HG03108 (cell line): Measurements from ENCODE around the gene MTUS2.
"Not testable (repeated sequence)": the region's sequence is repeated elsewhere in the genome, so short reads cannot be mapped to it uniquely, and the experiment has no call there.

Experiments used
- ATAC-seq: cut with Tn5 transposase; IDR thresholded peaks from one replicate; pipeline ENCODE4 v1.9.1; 2021; ENCODE audit warnings: moderate library complexity; ENCODE audit not compliant: unreplicated experiment

The MTUS2 gene

DNA sequence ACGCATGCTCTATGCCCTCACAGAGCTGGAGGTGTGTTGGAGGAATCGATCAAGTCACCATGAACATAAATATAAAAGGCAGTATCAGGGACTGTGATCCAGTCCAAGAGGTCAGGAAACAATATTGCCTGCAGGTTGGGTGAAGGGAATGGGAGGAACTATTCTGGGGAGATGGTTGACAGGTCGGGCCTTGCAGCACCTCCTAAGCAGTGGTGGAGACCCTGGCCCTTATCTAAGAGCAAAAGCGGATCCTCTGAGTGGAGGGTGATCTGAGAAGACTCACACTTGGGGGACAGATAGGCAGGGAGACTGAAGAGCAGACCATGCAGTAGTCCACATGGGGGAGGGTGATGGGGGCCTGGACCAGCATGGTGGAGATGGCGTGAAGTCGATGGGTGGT is 561.9 kb downstream of the MTUS2 start:
- no peak for ATAC-seq

DNA sequence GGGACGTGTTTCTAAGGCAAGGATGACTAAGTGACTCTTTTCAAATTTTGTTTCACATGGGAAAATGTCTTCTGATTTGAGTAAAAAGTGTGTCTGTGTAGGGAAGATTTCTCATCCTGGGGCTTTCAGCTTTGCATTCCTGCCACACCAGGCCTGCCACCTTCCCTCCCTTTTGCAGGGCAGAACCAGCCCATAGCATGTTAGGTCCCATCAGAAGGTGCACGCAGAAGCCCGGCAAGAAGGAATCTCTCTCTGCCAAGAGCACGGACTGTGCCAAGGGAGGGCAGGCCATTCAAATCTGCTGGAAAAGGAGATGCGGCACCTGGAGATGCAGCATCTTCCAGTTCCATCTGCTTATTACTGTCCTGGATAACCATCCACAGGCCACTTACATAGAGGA is 563.3 kb downstream of the MTUS2 start:
- ATAC-seq = no peak

DNA sequence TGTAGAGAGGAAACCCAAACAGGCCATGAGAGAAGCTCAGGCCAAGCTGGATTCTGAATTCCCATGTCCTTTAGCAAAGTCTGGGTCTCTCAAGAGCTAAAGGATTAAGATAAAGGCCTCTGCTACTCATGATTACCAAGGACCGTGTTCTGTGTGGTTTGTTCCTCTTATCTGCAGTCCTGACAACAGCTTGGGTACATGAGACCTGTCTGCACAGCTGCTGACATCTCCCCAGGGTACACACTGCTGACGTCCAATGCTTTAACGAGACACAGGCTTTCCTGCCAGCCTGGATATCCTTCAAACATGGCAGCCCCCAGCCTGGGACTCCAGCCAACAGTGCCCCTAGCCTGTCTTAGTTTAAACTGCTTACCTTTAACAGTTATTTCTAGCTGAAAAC is 564.3 kb downstream of the MTUS2 start:
- no peak for ATAC-seq

DNA sequence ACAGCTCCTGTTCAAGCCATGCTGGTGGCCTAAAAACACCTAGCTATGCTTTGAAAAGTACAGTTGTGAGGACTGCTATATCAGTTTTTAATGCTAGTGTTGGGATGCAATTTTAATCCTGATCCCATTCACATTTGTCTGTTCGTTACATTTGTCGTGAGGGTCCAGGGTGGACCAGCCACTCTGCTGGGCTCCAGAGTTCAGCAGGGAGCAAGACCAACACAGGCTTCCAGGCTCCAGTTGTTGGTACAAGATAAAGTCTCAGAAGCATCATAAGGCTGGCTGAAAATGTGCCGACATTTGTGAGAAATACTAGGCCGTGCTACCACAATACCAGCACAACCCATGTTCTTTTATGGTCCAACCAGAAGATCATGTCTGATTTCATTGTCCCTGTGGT is 564.7 kb downstream of the MTUS2 start:
- ATAC-seq = no peak

DNA sequence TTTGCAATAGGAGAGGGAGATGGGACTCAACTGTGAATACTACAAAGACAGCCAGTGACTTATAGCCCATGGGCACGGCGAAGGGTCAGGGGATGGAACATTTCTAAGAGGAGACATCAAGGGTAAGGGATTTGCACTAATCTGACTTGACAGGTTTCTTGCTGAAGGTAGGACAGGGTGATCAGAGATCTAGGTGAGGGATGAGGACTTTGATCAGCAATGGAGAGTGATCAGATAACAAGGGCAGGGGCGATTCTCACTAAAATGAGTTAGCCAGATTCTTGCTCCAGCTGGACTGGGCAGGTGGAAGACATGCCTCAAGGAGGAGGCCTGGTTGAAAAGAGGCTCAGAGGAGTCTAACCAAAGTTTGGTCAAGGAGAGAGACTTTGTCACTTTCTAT is 566.1 kb downstream of the MTUS2 start:
- no peak for ATAC-seq

DNA sequence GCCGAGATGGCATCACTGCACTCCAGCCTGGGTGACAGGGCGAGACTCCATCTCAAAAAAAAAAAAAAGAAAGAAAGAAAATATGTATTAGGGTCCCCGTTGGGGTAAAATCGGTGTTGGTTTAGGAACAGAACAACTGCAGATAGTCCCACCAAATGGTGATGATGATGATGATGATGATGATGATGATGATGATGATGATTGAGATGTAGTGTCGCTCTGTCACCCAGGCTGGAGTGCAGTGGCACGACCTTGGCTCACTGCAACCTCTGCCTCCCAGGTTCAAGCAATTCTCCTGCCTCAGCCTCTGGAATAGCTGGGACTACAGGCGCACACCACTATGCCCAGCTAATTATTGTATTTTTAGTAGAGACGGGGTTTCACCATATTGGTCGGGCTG is 570.5 kb downstream of the MTUS2 start:
- ATAC-seq = not testable (repeated sequence)

DNA sequence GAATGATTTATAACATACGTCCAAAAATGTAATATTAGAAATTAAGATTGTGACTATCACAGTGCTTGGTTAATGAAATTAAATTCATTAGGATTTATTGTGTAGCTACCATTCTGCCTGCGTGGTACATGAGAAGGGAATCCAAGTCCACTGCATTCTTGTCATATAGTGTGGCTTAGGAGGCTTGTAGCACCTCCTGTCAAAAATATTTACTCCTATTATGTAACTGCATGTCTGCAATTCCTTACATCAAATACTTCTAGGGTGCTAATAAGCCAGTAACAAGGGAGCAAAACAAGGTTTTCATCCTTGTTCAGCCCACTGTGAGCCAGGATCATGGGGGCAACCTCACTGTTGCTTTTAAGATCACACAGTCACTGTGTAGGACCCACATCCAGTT is 576.3 kb downstream of the MTUS2 start:
- ATAC-seq = no peak

DNA sequence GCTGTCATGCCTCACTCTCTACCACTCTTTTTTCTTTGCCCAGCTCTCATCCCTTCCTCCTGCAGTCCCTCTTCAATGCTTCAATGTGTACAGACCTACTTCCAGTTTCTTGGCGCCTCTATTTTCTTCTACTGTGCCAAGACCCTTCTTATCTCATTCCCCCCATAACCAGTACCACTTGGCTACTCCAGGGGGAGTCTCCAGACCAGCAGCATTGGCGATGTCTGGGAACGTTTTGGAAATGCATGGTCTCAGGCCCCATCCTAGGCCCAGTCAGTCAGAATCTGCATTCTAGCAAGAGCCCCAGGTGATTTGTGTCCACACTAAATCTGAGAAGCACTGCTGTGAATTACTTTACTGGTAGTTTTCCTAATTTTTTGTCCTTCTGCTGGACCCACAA is 577.1 kb downstream of the MTUS2 start:
- ATAC-seq = no peak

DNA sequence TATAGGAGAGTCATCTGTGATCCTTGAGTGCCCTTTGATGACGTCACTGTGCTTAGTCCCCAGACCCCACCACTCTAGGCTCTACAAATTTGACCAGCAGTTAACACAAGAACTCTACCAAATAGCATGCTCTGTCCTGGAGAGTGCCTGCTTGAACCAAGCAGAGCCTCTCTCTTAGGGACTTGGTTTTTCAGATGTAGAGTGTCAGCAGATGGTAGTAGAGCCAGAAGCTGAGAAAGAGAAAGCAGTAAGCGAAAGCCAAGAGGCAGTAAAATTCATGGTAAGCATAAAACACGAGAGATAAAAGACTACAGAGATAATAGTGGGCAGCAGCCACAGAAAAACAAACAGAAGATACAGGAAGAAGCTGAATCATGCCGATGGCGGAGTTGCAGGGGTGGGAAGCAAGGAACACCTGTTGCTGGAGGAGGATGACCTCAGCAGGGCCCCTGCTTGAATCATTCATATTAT is 582.1 kb downstream of the MTUS2 start:
- no peak for ATAC-seq

DNA sequence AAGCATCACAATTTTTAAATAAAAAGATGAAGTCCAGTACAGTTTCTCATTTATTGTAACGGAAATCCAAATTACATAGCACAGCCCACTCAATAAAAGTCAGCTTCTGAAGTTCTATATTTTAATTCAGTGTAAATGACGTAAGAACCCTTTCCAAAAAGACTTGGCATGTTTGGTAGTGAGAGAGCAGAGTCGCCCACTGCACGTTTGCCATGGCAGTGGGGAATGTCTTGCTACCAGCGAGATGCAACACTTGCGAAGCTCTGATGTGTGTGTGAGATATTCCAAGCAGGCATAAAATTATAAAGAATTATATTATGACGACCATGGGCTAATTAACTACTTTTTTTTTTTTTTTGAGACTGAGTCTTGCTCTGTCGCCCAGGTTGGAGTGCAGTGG is 585.3 kb downstream of the MTUS2 start:
- no peak for ATAC-seq

DNA sequence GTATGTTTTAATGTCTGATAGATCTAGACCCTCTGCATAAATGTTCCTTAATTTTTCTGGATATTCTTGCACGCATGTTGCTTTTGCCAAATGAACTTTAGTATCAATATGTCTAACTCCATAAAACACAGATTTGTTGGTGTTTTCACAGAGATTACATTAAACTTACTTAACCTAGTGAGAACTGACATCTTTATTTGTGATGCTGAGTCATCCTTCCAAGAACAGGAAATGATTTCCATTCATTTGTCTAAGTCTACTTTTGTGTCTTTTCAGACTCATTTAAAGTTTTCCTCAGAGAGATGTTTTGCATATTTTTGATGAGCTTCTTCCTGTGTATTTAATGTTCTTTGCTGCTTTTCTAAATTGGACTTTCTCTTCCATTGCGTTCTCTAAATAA is 591.3 kb downstream of the MTUS2 start:
- ATAC-seq = no peak

DNA sequence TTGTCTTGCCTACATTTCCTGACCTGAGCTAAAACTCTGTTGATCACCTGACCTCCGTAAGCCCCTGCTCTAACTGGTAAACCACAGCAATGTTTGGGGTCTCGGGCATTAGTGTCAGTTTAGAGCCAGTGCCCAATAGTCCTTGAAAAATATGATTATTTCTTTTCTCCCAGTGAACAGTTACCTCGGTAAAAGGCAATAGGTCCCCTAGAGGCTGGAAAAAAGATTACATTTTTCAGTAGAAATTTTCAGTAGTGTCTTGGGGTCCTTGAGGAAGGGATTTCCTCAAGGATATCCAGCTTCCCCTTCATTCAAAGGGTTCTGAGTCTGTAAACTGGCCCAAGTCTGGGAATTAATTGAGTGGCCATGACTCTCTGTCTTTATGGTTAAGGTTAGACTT is 597.9 kb downstream of the MTUS2 start:
- no peak for ATAC-seq

DNA sequence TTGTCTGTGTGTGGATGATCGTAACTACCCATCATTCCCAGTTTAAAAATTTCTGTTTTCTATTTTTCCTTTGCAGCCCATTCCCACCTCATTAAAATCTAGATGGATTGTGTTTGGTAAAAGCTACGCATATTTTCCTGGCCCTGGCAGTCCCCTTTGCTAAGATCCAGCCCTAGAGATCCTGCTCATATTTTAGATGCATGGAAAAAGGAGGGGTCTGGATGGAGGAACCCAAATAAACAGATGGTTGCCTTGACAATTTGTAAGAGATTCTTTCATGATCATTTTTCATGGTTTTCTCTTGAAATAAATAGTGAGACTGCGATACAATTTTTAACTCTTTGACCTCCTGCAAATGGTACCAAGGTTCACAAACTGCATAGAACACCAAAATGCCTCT is 601.0 kb downstream of the MTUS2 start:
- no peak for ATAC-seq

DNA sequence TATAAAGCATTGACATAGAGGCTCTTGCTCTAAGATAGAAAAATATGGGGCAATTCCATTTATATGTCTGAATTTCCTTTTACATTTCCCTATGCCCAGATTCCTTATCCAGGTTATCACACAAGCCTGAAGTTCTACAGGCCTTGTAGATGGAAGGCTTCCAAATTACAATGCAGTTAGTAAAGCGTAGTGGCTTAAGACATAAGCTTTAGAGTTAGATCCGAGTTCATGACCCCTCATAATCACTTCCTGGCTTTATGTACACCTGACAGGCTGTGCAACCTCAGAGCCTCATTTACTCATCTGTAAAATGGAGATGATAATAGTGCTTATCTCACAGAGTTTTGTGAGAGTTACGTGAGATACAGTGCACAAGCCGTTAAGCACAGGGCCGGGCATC is 601.9 kb downstream of the MTUS2 start:
- no peak for ATAC-seq

DNA sequence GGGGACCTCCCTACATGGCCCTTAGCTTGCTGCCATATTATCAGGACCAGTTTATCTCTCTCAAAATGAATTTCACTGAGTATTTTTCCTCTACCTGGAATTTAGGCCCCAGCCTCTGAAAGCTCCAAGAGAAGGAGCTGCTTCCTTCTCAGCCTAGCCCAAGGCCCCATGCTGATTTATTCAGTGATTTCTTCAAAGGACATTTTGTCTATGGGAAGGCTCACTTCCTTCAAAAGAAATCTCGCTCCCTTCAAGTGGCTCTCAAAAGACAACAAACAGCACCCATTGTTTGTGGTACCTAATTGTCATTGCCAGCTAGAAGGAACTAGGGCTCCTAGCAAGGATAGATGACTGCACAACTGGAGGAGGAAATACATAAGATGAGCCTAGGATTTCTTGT is 602.9 kb downstream of the MTUS2 start:
- no peak for ATAC-seq

DNA sequence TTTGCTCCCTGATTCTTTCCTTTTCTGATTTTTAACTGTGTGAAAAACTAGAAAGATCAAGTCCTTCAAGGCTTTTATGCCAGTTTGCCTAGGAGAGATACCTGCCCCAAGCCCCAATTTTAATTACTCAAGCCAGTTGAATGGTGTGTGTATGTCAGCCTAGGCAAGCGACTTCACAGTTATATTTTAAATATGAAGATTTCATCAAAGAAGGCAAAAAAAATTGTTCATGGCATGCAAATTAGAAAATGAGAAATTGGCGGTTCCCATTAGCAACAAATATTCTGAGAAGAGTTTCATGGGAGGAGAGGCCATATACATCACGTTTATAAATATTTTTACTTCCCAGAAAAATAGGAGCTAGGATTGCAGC is 607.8 kb downstream of the MTUS2 start:
- no peak for ATAC-seq

DNA sequence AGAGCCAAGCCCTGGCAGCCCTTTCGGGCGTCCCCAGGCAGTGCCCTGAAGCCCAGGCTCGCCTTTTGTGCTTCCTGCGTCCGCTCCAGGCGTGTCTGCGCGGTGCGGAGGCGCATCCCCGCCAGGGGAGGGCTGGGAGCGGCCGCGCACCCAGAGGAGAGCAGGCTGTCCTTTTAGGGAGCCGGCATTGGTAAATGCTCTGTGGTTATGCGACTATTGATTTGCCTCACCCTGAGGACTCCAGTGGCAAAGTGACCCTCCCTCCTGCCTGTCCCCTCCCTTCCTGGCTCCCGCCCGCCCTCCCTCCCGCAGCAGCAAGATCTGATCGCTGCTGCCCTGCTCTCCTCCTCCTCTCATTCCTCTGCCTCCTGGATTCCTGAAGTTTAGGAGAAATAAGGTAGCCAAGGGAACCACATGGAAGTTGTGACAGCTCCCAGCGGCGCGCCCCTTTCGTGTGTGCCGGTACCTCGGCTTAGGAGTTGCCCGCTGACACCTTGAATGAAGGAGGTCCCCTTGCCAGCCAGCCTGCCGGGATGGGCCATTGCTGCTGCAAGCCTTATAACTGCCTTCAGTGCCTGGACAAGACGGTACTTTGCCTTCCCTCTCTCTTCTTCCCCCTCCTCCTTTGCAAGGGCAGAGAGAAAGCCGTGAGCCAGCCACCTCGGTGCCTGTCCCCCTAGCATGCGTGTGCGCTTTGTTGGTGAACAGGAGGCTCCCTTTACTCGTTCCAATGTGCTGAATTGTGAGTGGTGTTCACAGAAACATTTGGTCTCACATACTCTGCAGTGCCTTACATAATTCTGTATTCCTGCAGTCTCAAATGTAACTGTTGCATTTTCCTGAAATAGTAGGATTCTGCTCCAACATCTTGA is 608.4 kb downstream of the MTUS2 start:
- no peak for ATAC-seq

DNA sequence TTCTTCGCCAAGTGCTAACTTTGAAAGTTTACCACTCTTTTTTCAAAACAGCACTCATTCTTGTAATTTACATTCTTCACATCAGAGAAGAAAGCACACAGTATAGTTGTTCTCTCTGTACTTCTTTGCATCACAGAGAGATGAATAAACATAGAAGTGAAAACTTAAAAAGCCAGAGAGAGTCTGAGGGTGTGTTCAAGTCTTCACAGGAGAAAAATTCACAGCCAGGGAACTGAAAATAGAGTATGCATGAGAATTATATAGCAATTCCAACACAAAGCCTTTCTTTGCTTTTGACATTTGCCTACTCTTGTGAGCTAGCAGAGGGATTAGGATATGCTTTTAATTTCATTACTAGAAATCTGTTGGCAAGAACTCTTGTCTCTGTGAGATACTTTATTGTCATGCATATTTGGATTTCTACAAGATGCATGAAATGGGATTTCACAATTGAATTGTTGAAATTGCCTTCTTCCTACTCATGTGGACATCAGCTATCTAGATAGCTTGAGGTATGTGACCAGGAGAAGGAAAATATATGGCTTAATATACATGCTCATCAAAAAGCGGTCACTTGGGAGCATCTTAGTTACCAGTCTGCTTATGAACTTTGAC is 609.3 kb downstream of the MTUS2 start:
- no peak for ATAC-seq

DNA sequence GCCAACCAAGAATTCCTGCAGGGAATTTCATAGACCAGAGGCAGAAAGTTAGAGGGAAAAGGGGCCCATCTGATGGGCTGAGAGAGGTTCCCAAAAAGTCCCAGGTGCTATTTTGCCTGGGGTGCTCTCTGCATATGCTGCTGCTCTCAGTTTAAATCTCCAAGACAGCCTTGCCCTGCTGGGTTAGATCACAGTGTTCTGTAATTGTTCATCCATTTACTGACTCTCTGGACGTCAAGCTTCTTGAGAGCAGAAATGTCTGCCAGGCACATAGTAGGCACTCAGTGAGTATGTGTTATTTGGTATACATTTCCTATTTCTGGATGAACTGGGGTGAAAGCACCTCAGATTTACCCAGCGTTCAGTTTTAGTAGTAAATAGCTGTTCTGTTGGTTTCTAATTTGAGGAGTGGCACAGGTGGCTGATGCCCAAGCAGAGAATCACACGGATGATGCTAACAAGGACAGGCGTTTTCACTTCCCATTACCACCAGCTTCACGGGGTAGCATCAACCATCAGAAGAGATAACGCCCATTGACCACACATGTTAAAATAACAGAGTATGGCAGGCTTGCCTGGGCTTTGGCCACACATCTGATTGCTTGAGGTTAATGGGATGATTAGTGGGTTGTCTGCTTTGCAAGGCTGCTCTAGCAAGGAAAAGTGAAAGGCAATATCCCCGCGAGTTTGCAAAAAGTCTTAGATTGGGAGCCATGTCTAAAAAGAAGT is 614.2 kb downstream of the MTUS2 start:
- ATAC-seq = no peak

DNA sequence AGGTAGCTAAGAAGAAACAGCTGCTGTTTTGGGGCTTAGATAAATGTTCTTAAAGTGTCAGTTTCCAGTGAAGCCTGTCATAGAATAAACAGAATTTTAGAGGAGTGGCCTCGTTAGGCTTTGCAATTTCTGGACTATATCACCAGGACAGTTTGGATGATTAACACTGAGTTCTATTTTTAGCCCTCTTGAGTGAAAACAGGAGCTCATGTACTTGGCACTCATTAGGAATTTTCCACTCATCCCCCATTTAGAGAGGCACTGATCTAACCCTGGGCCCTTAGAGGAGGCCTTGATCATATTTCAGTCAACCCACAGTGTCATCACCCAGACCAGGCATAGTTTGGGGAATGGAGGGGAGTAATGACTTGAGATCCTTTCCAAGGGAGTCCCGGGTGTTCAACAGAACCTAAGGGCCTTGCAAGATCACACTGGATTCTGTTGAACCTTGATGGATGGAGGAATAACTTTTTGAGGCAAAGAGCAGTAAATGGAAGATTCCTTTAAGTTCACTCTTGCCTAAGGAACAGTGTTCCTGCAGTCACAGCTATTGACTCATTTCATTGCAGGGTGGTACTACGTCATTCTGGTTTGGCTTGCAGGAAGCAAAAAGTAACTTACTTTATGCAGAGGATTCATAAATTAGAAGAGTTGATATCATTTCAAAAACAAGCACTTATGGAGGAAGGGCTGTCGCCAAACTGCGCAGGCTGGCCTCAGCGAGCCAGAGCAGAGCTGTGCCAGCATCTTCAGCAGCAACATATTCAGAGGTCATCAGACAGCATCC is 615.2 kb downstream of the MTUS2 start:
- no peak for ATAC-seq

DNA sequence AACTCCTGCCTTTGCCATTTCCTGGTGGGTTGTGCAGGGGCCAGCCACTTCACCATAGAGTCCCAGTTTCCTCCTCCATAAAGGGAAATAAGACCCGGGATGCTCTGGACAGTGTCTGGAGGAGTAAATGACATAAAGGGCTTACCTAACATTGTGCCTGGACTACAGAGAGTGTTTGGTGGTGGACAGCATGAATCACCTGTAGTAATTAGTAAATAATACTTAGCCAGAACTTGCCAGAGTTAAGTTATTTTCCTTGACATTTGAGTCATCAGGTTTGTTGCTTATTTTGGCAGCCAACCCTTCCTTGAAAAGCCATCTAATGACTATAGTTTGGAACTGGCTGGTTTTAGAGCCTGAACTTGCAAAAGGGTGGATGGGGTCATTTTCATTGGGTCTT is 616.2 kb downstream of the MTUS2 start:
- ATAC-seq = no peak
